ENCODE results near the gene MACROD1.

DNA sequence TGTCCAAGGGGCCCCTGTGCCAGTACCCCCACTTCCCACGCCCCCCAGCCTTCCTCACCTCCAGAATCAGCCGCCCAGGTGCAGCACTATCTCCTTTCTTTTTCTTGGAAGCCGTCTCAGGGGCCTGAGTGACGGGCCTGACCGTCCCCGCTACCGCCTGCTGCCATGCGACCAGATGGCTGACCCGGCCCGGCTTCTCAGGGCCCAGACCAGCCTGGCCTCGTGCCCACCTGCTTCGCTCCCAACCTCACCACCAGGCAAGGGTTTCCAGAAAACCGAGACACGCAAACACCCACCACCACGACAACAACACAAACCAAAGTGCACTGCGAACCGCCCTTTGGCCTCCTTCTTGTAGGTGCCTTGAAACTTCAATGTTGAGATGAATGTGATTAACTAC lies 39.1 kb downstream of the MACROD1 start:
- TF ChIP-seq, protein P1, sequence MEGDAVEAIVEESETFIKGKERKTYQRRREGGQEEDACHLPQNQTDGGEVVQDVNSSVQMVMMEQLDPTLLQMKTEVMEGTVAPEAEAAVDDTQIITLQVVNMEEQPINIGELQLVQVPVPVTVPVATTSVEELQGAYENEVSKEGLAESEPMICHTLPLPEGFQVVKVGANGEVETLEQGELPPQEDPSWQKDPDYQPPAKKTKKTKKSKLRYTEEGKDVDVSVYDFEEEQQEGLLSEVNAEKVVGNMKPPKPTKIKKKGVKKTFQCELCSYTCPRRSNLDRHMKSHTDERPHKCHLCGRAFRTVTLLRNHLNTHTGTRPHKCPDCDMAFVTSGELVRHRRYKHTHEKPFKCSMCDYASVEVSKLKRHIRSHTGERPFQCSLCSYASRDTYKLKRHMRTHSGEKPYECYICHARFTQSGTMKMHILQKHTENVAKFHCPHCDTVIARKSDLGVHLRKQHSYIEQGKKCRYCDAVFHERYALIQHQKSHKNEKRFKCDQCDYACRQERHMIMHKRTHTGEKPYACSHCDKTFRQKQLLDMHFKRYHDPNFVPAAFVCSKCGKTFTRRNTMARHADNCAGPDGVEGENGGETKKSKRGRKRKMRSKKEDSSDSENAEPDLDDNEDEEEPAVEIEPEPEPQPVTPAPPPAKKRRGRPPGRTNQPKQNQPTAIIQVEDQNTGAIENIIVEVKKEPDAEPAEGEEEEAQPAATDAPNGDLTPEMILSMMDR (IDR thresholded peaks at IDR 0.05; ENCODE audit: insufficient read depth, low read length, poor library complexity, severe bottlenecking), result no peak
- TF ChIP-seq EZH2phosphoT487 (conservative IDR thresholded peaks at IDR 0.05; ENCODE audit: low read length), result no peak
